Measurements from ENCODE around the gene FRS3. TPM values are rescaled to one million over a fixed set of nuclear protein-coding genes. Genes with fewer than 3 reads are reported as not detected.

The FRS3 gene
- total and polyA plus RNA-seq, 2 of the 8 experiments (the other 6 are each of a cell fraction or from before 2014, with no cell fraction given): 3.4 to 4.4 TPM

- Histone ChIP-seq H3K79me1 (ENCODE audit: low read depth, low read length) (no peaks in the 10 kb centered on the region), H3K4me3 (ENCODE audit: extremely low read depth in 1 of 4, insufficient read depth in 2 of 4, low read depth in 3 of 4, low read length in 4 of 4) (no peak overlapping the region), H2AFZ (ENCODE audit: low read length) (no peak overlapping the region), H3K79me2 (ENCODE audit: control insufficient read depth in 1 of 2, insufficient read depth in 2 of 2, low read length in 2 of 2) (no peaks in the 10 kb centered on the region), H2BK15ac (ENCODE audit: low read length) (no peak overlapping the region), H3K9ac (replicated peaks in 1 of 4; ENCODE audit: extremely low read depth in 1 of 4, low read depth in 3 of 4, low read length in 3 of 4) (no peak overlapping the region), H3K36me3 (ENCODE audit: control insufficient read depth in 2 of 4, insufficient read depth in 4 of 4, low read length in 3 of 4) (no peaks in the 10 kb centered on the region), H4K91ac (replicated peaks; ENCODE audit: insufficient read length, low read length) (no peak overlapping the region), H3K27ac (ENCODE audit: low read depth, low read length) (no peak overlapping the region), H2BK20ac (ENCODE audit: low read length) (no peak overlapping the region), H2AK5ac (ENCODE audit: low read depth, low read length) (no peak overlapping the region), H4K5ac (ENCODE audit: insufficient read length, low read depth, low read length) (no peak overlapping the region), H3K4ac (replicated peaks; ENCODE audit: insufficient read length, low read depth, low read length) (no peak overlapping the region), H2BK12ac (ENCODE audit: low read depth, low read length) (no peak overlapping the region), H3K9me3 (ENCODE audit: insufficient read depth in 2 of 2, low read depth in 1 of 2, low read length in 1 of 2) (no peaks in the 10 kb centered on the region), H4K20me1 (replicated peaks in 1 of 2; ENCODE audit: control insufficient read depth in 1 of 2, insufficient read depth in 2 of 2, low read length in 2 of 2) (no peaks in the 10 kb centered on the region), H3K4me1 (replicated peaks in 1 of 4; ENCODE audit: control insufficient read depth in 3 of 4, insufficient read depth in 4 of 4, low read length in 3 of 4) (peaks cover 0 to 3% (median 0%) of the 10 kb centered on the region in 4 experiments; a peak in 2 of 7 replicates), H3K18ac (ENCODE audit: extremely low read depth, low read length) (no peak overlapping the region), H3K4me2 (ENCODE audit: insufficient read depth in 1 of 2, low read depth in 2 of 2, low read length in 2 of 2) (no peak overlapping the region), H3K23ac (ENCODE audit: insufficient read length) (no peak overlapping the region), H2BK5ac (ENCODE audit: low read depth, low read length) (no peak overlapping the region), H3K27me3 (replicated peaks in 1 of 4; ENCODE audit: control insufficient read depth in 3 of 4, extremely low read depth in 1 of 4, insufficient read depth in 3 of 4, low read length in 3 of 4) (no peaks in the 10 kb centered on the region; a peak in 1 of 7 replicates), H3K56ac (replicated peaks; ENCODE audit: insufficient read length, low read depth, low read length) (no peak overlapping the region), H3K14ac (ENCODE audit: insufficient read length) (no peak overlapping the region), H4K8ac (ENCODE audit: extremely low read depth, insufficient read depth, low read length) (no peak overlapping the region), H3K23me2 (ENCODE audit: low read depth, low read length) (no peaks in the 10 kb centered on the region), H2BK120ac (replicated peaks; ENCODE audit: low read depth, low read length) (no peak overlapping the region)
- 86% methylated on average over 6 of the region's 6 CpGs; no CpG with 5 or more reads in 1 of the 2 experiments for WGBS, 2 experiments (ENCODE audit: extremely low coverage in 1 of 2, insufficient coverage in 1 of 2, insufficient read length in 1 of 2, insufficient replicate concordance in 2 of 2, low coverage in 1 of 2, low lambda C conversion rate in 2 of 2, missing lambda C conversion rate in 1 of 2)
- CTCF ChIA-PET (ENCODE audit: partially characterized antibody): interaction anchor here (1.0 to 2.3 kb wide), 3 partner anchors 10 to 17 kb away, joined by 3 to 12 read pairs (median 4); no protein-coding TSS in a partner anchor
- no peak for FAIRE-seq
- POLR2A ChIA-PET (ENCODE audit: partially characterized antibody): interaction anchor here (1.2 kb wide), 1 partner anchor 22 kb away, joined by 3 read pairs; no protein-coding TSS in a partner anchor
- TF ChIP-seq BCL11A (IDR thresholded peaks at IDR 0.05; ENCODE audit: low read depth in 2 of 2, low read length in 2 of 2) (no peak), CHD2 (IDR thresholded peaks at IDR 0.05; ENCODE audit: low read length) (no peak), TAF1 (IDR thresholded peaks at IDR 0.05; ENCODE audit: low read depth, low read length) (no peak), SIN3A (conservative IDR thresholded peaks at IDR 0.05 in 1 of 2, IDR thresholded peaks at IDR 0.05 in 1 of 2; ENCODE audit: low read depth in 1 of 2, low read length in 2 of 2) (no peak), TCF12 (IDR thresholded peaks at IDR 0.05; ENCODE audit: low read depth, low read length) (no peak), CEBPB (IDR thresholded peaks at IDR 0.05; ENCODE audit: low read depth, low read length) (no peak), NANOG (IDR thresholded peaks at IDR 0.05; ENCODE audit: insufficient read depth, low read depth, low read length, poor library complexity, severe bottlenecking) (no peak), CTBP2 (IDR thresholded peaks at IDR 0.05; ENCODE audit: borderline replicate concordance, insufficient read depth, insufficient read length, low read length) (no peak), GTF2F1 (IDR thresholded peaks at IDR 0.05; ENCODE audit: borderline replicate concordance, low read depth, low read length) (no peak), POLR2AphosphoS5 (IDR thresholded peaks at IDR 0.05; ENCODE audit: low read depth, low read length) (no peak), BACH1 (IDR thresholded peaks at IDR 0.05; ENCODE audit: low read length) (no peak), PHF8 (conservative IDR thresholded peaks at IDR 0.05; ENCODE audit: low read depth, low read length) (no peak), RXRA (IDR thresholded peaks at IDR 0.05; ENCODE audit: insufficient read depth, low read depth, low read length) (no peak), SUZ12 (IDR thresholded peaks at IDR 0.05; ENCODE audit: low read length) (no peak)
- DNase-seq (ENCODE audit: low read depth in 1 of 2, low spot score in 2 of 2): no peak
Observed at GRCh38 chr6:41758641-41759035, 21.1 kb downstream of the FRS3 start.
